K562 (cell line): ENCODE results near the gene PCBP4. TPM values are rescaled to one million over a fixed set of nuclear protein-coding genes. Genes with fewer than 3 reads are reported as not detected.
A peak's percentile ranks its signal among the peaks of the same experiment; 100 is the strongest.

Experiments
- ATAC-seq: fragments of 200-7000 bp; cut with Tn5 transposase; 3 replicates; pipeline ENCODE4 v1.9.1; 2020; ENCODE audit warnings: moderate library complexity
- BruUV-seq: library from RNA; stranded (reverse); fragments of 400-500 nt; replicated peaks from 2 replicates; lab custom pipeline; 2021; lab: Mats Ljungman, UMichigan
- CTCF ChIA-PET: fragments of 300-600 bp; formaldehyde crosslinking; extraction: SDS; loops from one replicate; lab custom pipeline; 2021; ENCODE audit warnings: low intra/inter-chr PET ratio; lab: Yijun Ruan, JAX
- POLR2A ChIA-PET: fragments of 300-600, 350-650 bp; sonication (Branson Sonifier 250); formaldehyde crosslinking; extraction: SDS; loops from one replicate; lab custom pipeline; 2021; ENCODE audit warnings: antibody characterized with exemption, inconsistent platforms; lab: Yijun Ruan, JAX
- DNase-seq, 4 experiments: peaks; one replicate each; pipeline versions ENCODE4 v3.0.0 to v3.0.0-alpha.2; 2011 to 2018; ENCODE audit warnings: low spot score in 3 of 4, mixed read lengths in 3 of 4; ENCODE audit errors: extremely low read depth in 1 of 4
- FAIRE-seq: peaks from 2 replicates; lab custom pipeline; 2011; peaks lifted over from hg19 to GRCh38; lab: Jason Lieb, UNC
- H2AFZ ChIP-seq: 2 replicates; pipeline ENCODE4 v1.6.0; 2011; ENCODE audit warnings: low read depth, low read length, control low read depth, inconsistent platforms
- H3K27ac ChIP-seq: fragments of 200-600 bp; 3 replicates; pipeline ENCODE4 v1.8.0; 2011; ENCODE audit warnings: low read depth, mild to moderate bottlenecking, control low read depth, inconsistent platforms, low read length, moderate library complexity, mixed read lengths; ENCODE audit errors: extremely low read depth
- H3K27me3 ChIP-seq, 2 experiments: fragments of 300-600 bp in 1 of 2; 2 replicates in 1 of 2; 3 replicates in 1 of 2; pipeline versions ENCODE4 v1.6.0 to v1.8.0; 2011; ENCODE audit warnings: inconsistent platforms in 2 of 2, low read length in 2 of 2, mild to moderate bottlenecking in 1 of 2, mixed read lengths in 1 of 2, moderate library complexity in 1 of 2; ENCODE audit not compliant: control insufficient read depth in 2 of 2, insufficient read depth in 2 of 2
- H3K36me3 ChIP-seq: fragments of 300-600 bp; 3 replicates; pipeline ENCODE4 v1.8.0; 2011; ENCODE audit warnings: mild to moderate bottlenecking, low read length, inconsistent platforms; ENCODE audit not compliant: control insufficient read depth, insufficient read depth
- H3K4me1 ChIP-seq, 2 experiments: fragments of 200-600 bp in 1 of 2; replicated peaks in 1 of 2; 2 replicates in 1 of 2; 3 replicates in 1 of 2; pipeline versions ENCODE4 v1.5.1 to v1.8.0; 2011; ENCODE audit warnings: inconsistent platforms in 2 of 2, low read length in 2 of 2, mild to moderate bottlenecking in 1 of 2, mixed read lengths in 1 of 2, moderate library complexity in 1 of 2; ENCODE audit not compliant: control insufficient read depth in 2 of 2, insufficient read depth in 2 of 2
- H3K4me2 ChIP-seq: 2 replicates; pipeline ENCODE4 v1.6.1; 2011; ENCODE audit warnings: low read length, control low read depth, inconsistent platforms, mixed read lengths; ENCODE audit not compliant: insufficient read depth
- H3K4me3 ChIP-seq: fragments of 200-600 bp; sonication (generic), shearing (Covaris generic); 2 replicates; pipeline ENCODE4 v1.5.1; 2016; ENCODE audit warnings: control low read depth, inconsistent platforms
- H3K79me2 ChIP-seq: fragments of 200-600 bp; 3 replicates; pipeline ENCODE4 v1.8.0; 2011; ENCODE audit warnings: low read length, inconsistent platforms; ENCODE audit not compliant: control insufficient read depth, insufficient read depth
- H3K9ac ChIP-seq, 2 experiments: 2 replicates each; pipeline versions ENCODE4 v1.6.0 to v1.6.1; 2011; ENCODE audit warnings: low read depth in 2 of 2, low read length in 2 of 2, control low read depth in 1 of 2, inconsistent platforms in 1 of 2, mild to moderate bottlenecking in 1 of 2, mixed read lengths in 1 of 2; ENCODE audit not compliant: insufficient read depth in 1 of 2
- H3K9me1 ChIP-seq: one replicate; pipeline ENCODE4 v1.6.0; 2011; ENCODE audit warnings: inconsistent platforms, mild to moderate bottlenecking, low read length, moderate library complexity; ENCODE audit not compliant: control insufficient read depth, insufficient read depth
- H3K9me3 ChIP-seq: replicated peaks from 2 replicates; pipeline ENCODE4 v1.5.1; 2011; ENCODE audit warnings: low read depth, low read length, inconsistent platforms; ENCODE audit not compliant: control insufficient read depth, insufficient read depth
- H4K20me1 ChIP-seq: replicated peaks from 2 replicates; pipeline ENCODE4 v1.6.1; 2011; ENCODE audit warnings: low read length, inconsistent platforms, mixed read lengths; ENCODE audit not compliant: control insufficient read depth, insufficient read depth
- CBFA2T3 ChIP-seq: fragments of 450-650 bp; IDR thresholded peaks from 2 replicates; pipeline ENCODE4 v1.6.1; 2017
- CEBPG ChIP-seq, 3 experiments: fragments of 200-800 bp in 1 of 3; sonication (Bioruptor generic) in 1 of 3; sonication (generic) in 1 of 3; formaldehyde crosslinking in 1 of 3; IDR thresholded peaks in 2 of 3; conservative IDR thresholded peaks in 1 of 3; 2 replicates each; pipeline versions ENCODE4 v1.6.1 to v1.8.0; 2016 to 2022; ENCODE audit warnings: missing compliant biosample characterization in 2 of 3, missing genetic modification characterization in 2 of 3, mild to moderate bottlenecking in 1 of 3, missing genetic modification reagents in 1 of 3
- JUND ChIP-seq, 2 experiments: IDR thresholded peaks; 2 replicates in 1 of 2; 3 replicates in 1 of 2; pipeline ENCODE4 v1.6.1; 2011; ENCODE audit warnings: borderline replicate concordance in 2 of 2, low read depth in 2 of 2, low read length in 2 of 2, improper control_type of control experiment in 1 of 2, missing biosample characterization in 1 of 2, missing genetic modification characterization in 1 of 2, missing genetic modification reagents in 1 of 2
- POLR3G ChIP-seq: IDR thresholded peaks from 2 replicates; pipeline ENCODE4 v1.6.1; 2011; ENCODE audit not compliant: insufficient read length, insufficient replicate concordance; ENCODE audit errors: extremely low read depth
- TSC22D4 ChIP-seq: fragments of 450-650 bp; IDR thresholded peaks from 2 replicates; pipeline ENCODE4 v1.6.1; 2016; ENCODE audit warnings: missing genetic modification characterization, missing biosample characterization, control low read depth
- WGBS: fragments of 100-300 bp; shearing (Covaris generic); methylation state at CpG from one replicate; pipeline ENCODE4 v1.1.6; 2016; ENCODE audit warnings: low coverage, mixed read lengths; ENCODE audit not compliant: insufficient coverage; ENCODE audit errors: missing lambda C conversion rate; 5-methylcytosine and 5-hydroxymethylcytosine counted together
- in situ Hi-C: fragments of 300-500 bp; cut with MboI; formaldehyde crosslinking; loops from 4 replicates; pipeline ENCODE4 v1.15.0; 2018; ENCODE audit warnings: inconsistent platforms, mixed read lengths
- intact Hi-C: fragments of 100-400 bp; cut with micrococcal nuclease; formaldehyde crosslinking; loops from 2 replicates; pipeline ENCODE4 v1.14.2; 2022
- polyA plus RNA-seq, 8 experiments: library from polyadenylated mRNA; depleted of rRNA in 4 of 8; stranded (reverse) in 5 of 8; unstranded in 3 of 8; fragments of >200 nt; fragmentation: Nextera tagmentation in 2 of 8; fragmentation: Illumina TruSeq in 1 of 8; extraction: Ambion mirVana in 2 of 8; extraction: Trizol in 1 of 8; gene quantifications; 2 replicates each; pipeline versions ENCODE4 v1.2.1 to v1.2.3, GENCODE V29; 2011 to 2014; ENCODE audit warnings: inconsistent platforms in 1 of 8, missing spikeins in 1 of 8
- total RNA-seq, 7 experiments: library from RNA; depleted of rRNA in 6 of 7; stranded (reverse); fragments of >200 nt in 6 of 7; fragmentation: Illumina TruSeq in 2 of 7; extraction: Trizol in 2 of 7; gene quantifications; 2 replicates each; pipeline versions ENCODE4 v1.2.1 to v1.2.3, GENCODE V29; 2011 to 2021; ENCODE audit warnings: low replicate concordance in 1 of 7

Gene PCBP4
- total and polyA plus RNA-seq, 9 of the 15 experiments (the other 6 are each of a cell fraction or from before 2014, with no cell fraction given) = 0.06 to 5.8 (median 2.6) TPM

GRCh38 chr3:51987568-51987967 lies 20.3 kb upstream of the PCBP4 start:
- Histone ChIP-seq H3K27ac (peak overlapping the region; percentile 30; the same call in 1 of the 3 replicates), H3K79me2 (peaks cover 38% of the 10 kb centered on the region), H3K4me1 (peaks cover 31 to 63% of the 10 kb centered on the region in 2 experiments; a peak in 4 of 5 replicates), H4K20me1 (no peaks in the 10 kb centered on the region), H3K9me3 (no peaks in the 10 kb centered on the region), H3K4me2 (no peak overlapping the region), H3K27me3 (no peaks in the 10 kb centered on the region), H3K36me3 (peaks cover 39% of the 10 kb centered on the region), H3K4me3 (no peak overlapping the region), H2AFZ (no peak overlapping the region), H3K9me1 (no peaks in the 10 kb centered on the region), H3K9ac (peak overlapping the region in 1 of 2 experiments; percentile 91; a peak in 2 of 4 replicates)
- ChIA-PET POLR2A (interaction anchor here (1.5 to 1.9 kb wide), 2 partner anchors 8 to 13 kb away, joined by 6 to 10 read pairs; partner anchors contain the start of genes ABHD14A and RPL29), CTCF (no interaction called here)
- 78% methylated on average over 6 of the region's 7 CpGs for WGBS
- TF ChIP-seq TSC22D4 (tag) (no peak), CEBPG (CRISPR knock-in tag; IDR thresholded peaks at IDR 0.05) (no peak), CEBPG (tag; conservative IDR thresholded peaks at IDR 0.05 in 1 of 2, IDR thresholded peaks at IDR 0.05 in 1 of 2) (no peak), CBFA2T3 (0 out of 2 replicates have a peak, but pooled peaks have one; percentile 6), JUND (IDR thresholded peaks at IDR 0.05; ENCODE audit: borderline replicate concordance, low read depth, low read length) (no peak), JUND (tag; IDR thresholded peaks at IDR 0.05; ENCODE audit: borderline replicate concordance, low read depth, low read length) (no peak), POLR3G (no peak)
- no TSS peak for BruUV-seq
- intact Hi-C loops = no loop called here
- in situ Hi-C loops = no loop called here
- ATAC-seq (no peak), FAIRE-seq (no peak), DNase-seq (no peak)
